Heart left ventricle (tissue), 13 donors: Measurements from ENCODE around the gene HOMER1.

Source experiments
- CTCF ChIP-seq, 12 donors: fragments of 200-600 bp; sonication (generic) in 4 of 12; IDR thresholded peaks; one replicate each; pipeline versions ENCODE4 v1.5.0 to v1.8.0; 2018 to 2022; ENCODE audit warnings: antibody characterized with exemption in 12 of 12, mild to moderate bottlenecking in 5 of 12
- POLR2A ChIP-seq, 2 donors: fragments of 450-650 bp; IDR thresholded peaks; one replicate each; pipeline ENCODE4 v1.6.1; 2017; ENCODE audit warnings: antibody characterized with exemption in 2 of 2, mild to moderate bottlenecking in 2 of 2, moderate library complexity in 2 of 2
- donor health status: ischemic (EF 13 %, LVEDD 7.1; RV severe dilation, severe dysfunction).
- donor health status: DM: no; HTN: yes; CAD: no.
- donor health status: DM: no; HTN: no; CAD: no.
- donor health status: ischemic (EF 25% LVEDD 6.9; RV normal size, moderate dysfunction).
- donor health status: ischemic (EF 25% LVEDD 5.7; RV mildly dilated, moderate dysfunction).
- donor health status: ischemic (EF 35%, LVEDD 5.7; RV mildly dilated, moderate dysfunction).
- donor health status: nonischemic (EF 11% LVEDD 7.7; RV severe dilation, severe dysfunction).
- donor health status: DM: yes; HTN: yes; CAD: no.
- donor health status: PGD.
- donor health status: ischemic (EF 29% LVEDD 5.4; RV normal size, mild dysfunction).
- donor health status: nonischemic (EF 23%, LVEDD 6.1; RV moderate dilation, normal function).

GRCh38 chr5:79464278-79464677, 49.7 kb downstream of the HOMER1 start:
- TF ChIP-seq CTCF (IDR thresholded peaks at IDR 0.05) (no peak), POLR2A (IDR thresholded peaks at IDR 0.05) (no peak)
